Measurements from ENCODE around the gene LIPI.
A peak's percentile ranks its signal among the peaks of the same experiment; 100 is the strongest.
"Not testable (repeated sequence)": the region's sequence is repeated elsewhere in the genome, so short reads cannot be mapped to it uniquely, and the experiment has no call there.

Gene LIPI

GRCh38 chr21:14229399-14229798 is 18.6 kb upstream of the LIPI start:
- TF ChIP-seq CTCF (IDR thresholded peaks at IDR 0.05; ENCODE audit: insufficient read depth, low read length, missing control alignments): no peak
- ChIA-PET POLR2A (no interaction called here), CTCF (no interaction called here)
- DNase-seq (ENCODE audit: low read depth, low spot score): no peak
- H3K4me3 ChIP-seq (ENCODE audit: low read depth, low read length): no peak overlapping the region

GRCh38 chr21:14223365-14223764 is 12.6 kb upstream of the LIPI start:
- ChIA-PET POLR2A (no interaction called here), CTCF (no interaction called here)
- no peak overlapping the region for H3K4me3 ChIP-seq (ENCODE audit: low read depth, low read length)
- DNase-seq (ENCODE audit: low read depth, low spot score): no peak
- no peak for TF ChIP-seq CTCF (IDR thresholded peaks at IDR 0.05; ENCODE audit: insufficient read depth, low read length, missing control alignments)

GRCh38 chr21:14215971-14216641 is 5.4 kb upstream of the LIPI start, which contains the start of gene RBM11:
Gene RBM11, plus strand, starts transcription at chr21:14216157. Its CDS starts 30 bp downstream, at chr21:14216187.
- POLR2A ChIA-PET: no interaction called here

GRCh38 chr21:14213164-14213563 is 2.4 kb upstream of the LIPI start:
- ChIA-PET POLR2A (no interaction called here), CTCF (no interaction called here)
- H3K4me3 ChIP-seq (ENCODE audit: low read depth, low read length): no peak overlapping the region
- no peak for TF ChIP-seq CTCF (IDR thresholded peaks at IDR 0.05; ENCODE audit: insufficient read depth, low read length, missing control alignments)
- no peak for DNase-seq (ENCODE audit: low read depth, low spot score)

More at GRCh38 chr21:14215971-14216641, 5.4 kb upstream of the LIPI start, which contains the start of gene RBM11:
- CTCF ChIA-PET: no interaction called here
- TF ChIP-seq CTCF (IDR thresholded peaks at IDR 0.05; ENCODE audit: insufficient read depth, low read length, missing control alignments): no peak
- no peak for DNase-seq (ENCODE audit: low read depth, low spot score)
- peak within 1 kb of the TSS; percentile 53 for H3K4me3 ChIP-seq (ENCODE audit: low read depth, low read length)

GRCh38 chr21:14206222-14206621 is 4.5 kb downstream of the LIPI start:
- DNase-seq (ENCODE audit: low read depth, low spot score): no peak

GRCh38 chr21:14166463-14167223 is 44.1 kb downstream of the LIPI start:
- POLR2A ChIA-PET; H3K4me3 ChIP-seq (ENCODE audit: low read depth, low read length); DNase-seq (ENCODE audit: low read depth, low spot score); CTCF ChIA-PET: not testable (repeated sequence)

More at GRCh38 chr21:14206222-14206621, 4.5 kb downstream of the LIPI start:
- ChIA-PET POLR2A (no interaction called here), CTCF (no interaction called here)
- no peak for TF ChIP-seq CTCF (IDR thresholded peaks at IDR 0.05; ENCODE audit: insufficient read depth, low read length, missing control alignments)
- H3K4me3 ChIP-seq (ENCODE audit: low read depth, low read length): no peak overlapping the region

Measured in AG04449 (cell line).